PFSK-1 (cell line): ENCODE measurements around the gene AGBL5.

ENCODE experiments used
- FOXP2 ChIP-seq: optimal IDR thresholded peaks from 2 replicates; pipeline ENCODE3; 2011; ENCODE audit warnings: borderline replicate concordance, control low read depth, inconsistent platforms; ENCODE audit not compliant: insufficient read depth; ENCODE audit errors: extremely low read length, extremely low read depth
- POLR2AphosphoS5 ChIP-seq: IDR thresholded peaks from 2 replicates; pipeline ENCODE4 v1.6.1; 2012; ENCODE audit warnings: low read depth, mild to moderate bottlenecking, control low read depth, low read length, moderate library complexity
- REST ChIP-seq, 2 experiments: IDR thresholded peaks; 2 replicates each; pipeline versions ENCODE4 v1.6.1 to v1.8.0; 2011 to 2012; ENCODE audit warnings: low read depth in 2 of 2, low read length in 2 of 2, control low read depth in 1 of 2, inconsistent platforms in 1 of 2, mild to moderate bottlenecking in 1 of 2, moderate library complexity in 1 of 2; ENCODE audit not compliant: insufficient read depth in 1 of 2
- SIN3A ChIP-seq: IDR thresholded peaks from 2 replicates; pipeline ENCODE4 v1.6.1; 2012; ENCODE audit warnings: mild to moderate bottlenecking, low read length, moderate library complexity, borderline replicate concordance; ENCODE audit not compliant: insufficient read depth
- TAF1 ChIP-seq: IDR thresholded peaks from 2 replicates; pipeline ENCODE4 v1.6.1; 2012; ENCODE audit warnings: low read length, control low read depth, borderline replicate concordance; ENCODE audit not compliant: insufficient read depth

AGBL5 gene

GRCh38 chr2:27097341-27097740 lies 45.9 kb downstream of the AGBL5 start:
- no peak for TF ChIP-seq TAF1
- no peak for TF ChIP-seq REST (IDR thresholded peaks at IDR 0.05; ENCODE audit: insufficient read depth in 1 of 2, low read depth in 2 of 2, low read length in 2 of 2)
- no peak for TF ChIP-seq FOXP2
- no peak for TF ChIP-seq POLR2AphosphoS5
- TF ChIP-seq SIN3A: no peak

- TF ChIP-seq FOXP2: no peak
- no peak for TF ChIP-seq POLR2AphosphoS5
- TF ChIP-seq TAF1: no peak
- TF ChIP-seq REST (IDR thresholded peaks at IDR 0.05; ENCODE audit: insufficient read depth in 1 of 2, low read depth in 2 of 2, low read length in 2 of 2): no peak
- TF ChIP-seq SIN3A: no peak
These were observed 48.0 kb downstream of the AGBL5 start for GRCh38 chr2:27099334-27099955.

GRCh38 chr2:27100036-27100435 lies 48.6 kb downstream of the AGBL5 start:
- TF ChIP-seq FOXP2: no peak
- no peak for TF ChIP-seq REST (IDR thresholded peaks at IDR 0.05; ENCODE audit: insufficient read depth in 1 of 2, low read depth in 2 of 2, low read length in 2 of 2)
- no peak for TF ChIP-seq TAF1

- TF ChIP-seq POLR2AphosphoS5 (no peak), TAF1 (no peak)
These were observed 50.9 kb downstream of the AGBL5 start for GRCh38 chr2:27102329-27102728.

GRCh38 chr2:27105981-27106380 lies 54.5 kb downstream of the AGBL5 start:
- no peak for TF ChIP-seq FOXP2
- no peak for TF ChIP-seq POLR2AphosphoS5
- no peak for TF ChIP-seq TAF1
- no peak for TF ChIP-seq SIN3A
- TF ChIP-seq REST (IDR thresholded peaks at IDR 0.05; ENCODE audit: insufficient read depth in 1 of 2, low read depth in 2 of 2, low read length in 2 of 2): no peak
